Smooth muscle cell (in vitro differentiated cells): Measurements from ENCODE around the gene KRT14. TPM values are rescaled to one million over a fixed set of nuclear protein-coding genes. Genes with fewer than 3 reads are reported as not detected.

Experiments used
- DNase-seq: peaks from one replicate; lab custom pipeline; 2025; ENCODE audit not compliant: unreplicated experiment; lab: John Stamatoyannopoulos, UW
- H2AFZ ChIP-seq: fragments of 200-600 bp; sonication (generic); 2 replicates; pipeline ENCODE4 v1.6.0; 2016; ENCODE audit warnings: antibody characterized with exemption, low read depth, mild to moderate bottlenecking
- H3F3A ChIP-seq: fragments of 200-600 bp; sonication (generic); 2 replicates; pipeline ENCODE4 v1.6.0; 2017; ENCODE audit warnings: antibody characterized with exemption, low read depth
- H3K27ac ChIP-seq: fragments of 200-600 bp; sonication (generic); 2 replicates; pipeline ENCODE4 v1.5.1; 2016; ENCODE audit warnings: low read depth, mild to moderate bottlenecking
- H3K27me3 ChIP-seq: fragments of 200-600 bp; sonication (generic); 2 replicates; pipeline ENCODE4 v1.6.1; 2016; ENCODE audit warnings: low read depth, mild to moderate bottlenecking
- H3K36me3 ChIP-seq: fragments of 200-600 bp; sonication (generic); 2 replicates; pipeline ENCODE4 v1.5.1; 2016; ENCODE audit warnings: low read depth
- H3K4me1 ChIP-seq: fragments of 200-600 bp; sonication (generic); 2 replicates; pipeline ENCODE4 v1.5.1; 2016; ENCODE audit warnings: low read depth
- H3K4me2 ChIP-seq: fragments of 200-600 bp; sonication (generic); 2 replicates; pipeline ENCODE4 v1.6.0; 2016; ENCODE audit warnings: mild to moderate bottlenecking
- H3K4me3 ChIP-seq: fragments of 200-600 bp; sonication (generic); 2 replicates; pipeline ENCODE4 v1.5.1; 2016; ENCODE audit warnings: mild to moderate bottlenecking
- H3K79me2 ChIP-seq: fragments of 200-600 bp; sonication (generic); 2 replicates; pipeline ENCODE4 v1.6.0; 2016; ENCODE audit warnings: low read depth, mild to moderate bottlenecking
- H3K9ac ChIP-seq: fragments of 200-600 bp; sonication (generic); 2 replicates; pipeline ENCODE4 v1.6.0; 2016; ENCODE audit warnings: low read depth
- H3K9me3 ChIP-seq: fragments of 200-600 bp; sonication (generic); replicated peaks from 2 replicates; pipeline ENCODE4 v1.5.1; 2016; ENCODE audit warnings: low read depth
- H4K20me1 ChIP-seq: fragments of 200-600 bp; sonication (generic); 2 replicates; pipeline ENCODE4 v1.6.0; 2016; ENCODE audit warnings: low read depth
- CTCF ChIP-seq: fragments of 200-600 bp; sonication (generic); IDR thresholded peaks from 2 replicates; pipeline ENCODE4 v1.5.1; 2017; ENCODE audit warnings: borderline replicate concordance, mild to moderate bottlenecking, antibody characterized with exemption; ENCODE audit not compliant: insufficient read depth, poor library complexity, severe bottlenecking
- WGBS: methylation state at CpG from one replicate; pipeline ENCODE4 v1.1.7; 2016; ENCODE audit warnings: low lambda C conversion rate; 5-methylcytosine and 5-hydroxymethylcytosine counted together
- polyA plus RNA-seq: library from polyadenylated mRNA; unstranded; fragments of >200 nt; fragmentation: Nextera tagmentation; extraction: Ambion mirVana; gene quantifications from 2 replicates; pipeline ENCODE4 v1.2.1, GENCODE V29; 2016
- total RNA-seq: library from RNA; depleted of rRNA; stranded (reverse); fragments of >200 nt; gene quantifications from 2 replicates; pipeline ENCODE4 v1.2.3, GENCODE V29; 2014

The KRT14 gene
- total and polyA plus RNA-seq, 2 experiments from 2014 or later: 193 to 348 TPM

- no peaks in the 10 kb centered on the region for H3K36me3 ChIP-seq
- no peaks in the 10 kb centered on the region for H3K79me2 ChIP-seq
- H3K4me1 ChIP-seq: peaks cover 4% of the 10 kb centered on the region
- H3K27me3 ChIP-seq: no peaks in the 10 kb centered on the region
- no peak for DNase-seq
- no peak overlapping the region for H3K9ac ChIP-seq
- H4K20me1 ChIP-seq: no peaks in the 10 kb centered on the region
- no peak overlapping the region for H3K27ac ChIP-seq
- no peak overlapping the region for H2AFZ ChIP-seq
- TF ChIP-seq CTCF: no peak
- 87% methylated on average over 4 of the region's 4 CpGs for WGBS
- no peak overlapping the region for H3K4me2 ChIP-seq
- H3K4me3 ChIP-seq: no peak overlapping the region
- no peaks in the 10 kb centered on the region for H3F3A ChIP-seq
- no peaks in the 10 kb centered on the region for H3K9me3 ChIP-seq
Observed at GRCh38 chr17:41600318-41600717, 13.6 kb upstream of the KRT14 start.

GRCh38 chr17:41599680-41600079, 13.0 kb upstream of the KRT14 start:
- H3K27me3 ChIP-seq: no peaks in the 10 kb centered on the region
- H3K4me2 ChIP-seq: no peak overlapping the region
- no peaks in the 10 kb centered on the region for H3F3A ChIP-seq
- TF ChIP-seq CTCF: no peak
- H4K20me1 ChIP-seq: no peaks in the 10 kb centered on the region
- H3K27ac ChIP-seq: no peak overlapping the region
- H3K4me1 ChIP-seq: peaks cover 4% of the 10 kb centered on the region
- H3K9ac ChIP-seq: no peak overlapping the region
- no peak overlapping the region for H2AFZ ChIP-seq
- H3K4me3 ChIP-seq: no peak overlapping the region
- H3K36me3 ChIP-seq: no peaks in the 10 kb centered on the region
- no peak for DNase-seq
- 82% methylated on average over 1 of the region's 1 CpG for WGBS
- no peaks in the 10 kb centered on the region for H3K9me3 ChIP-seq
- H3K79me2 ChIP-seq: no peaks in the 10 kb centered on the region

GRCh38 chr17:41595585-41595984, 8.9 kb upstream of the KRT14 start:
- Histone ChIP-seq H3K4me2 (no peak overlapping the region), H3K27ac (no peak overlapping the region), H3K36me3 (no peaks in the 10 kb centered on the region), H2AFZ (no peak overlapping the region), H3K27me3 (no peaks in the 10 kb centered on the region), H3K9ac (no peak overlapping the region), H3K4me1 (no peaks in the 10 kb centered on the region), H3F3A (no peaks in the 10 kb centered on the region), H4K20me1 (no peaks in the 10 kb centered on the region), H3K4me3 (no peak overlapping the region), H3K9me3 (no peaks in the 10 kb centered on the region), H3K79me2 (no peaks in the 10 kb centered on the region)
- WGBS: 84% methylated on average over 5 of the region's 8 CpGs
- DNase-seq: no peak
- no peak for TF ChIP-seq CTCF

GRCh38 chr17:41594363-41594915, 7.7 kb upstream of the KRT14 start:
- H2AFZ ChIP-seq: no peak overlapping the region
- no peak for DNase-seq
- H3K4me3 ChIP-seq: no peak overlapping the region
- H3K9me3 ChIP-seq: no peaks in the 10 kb centered on the region
- no peak overlapping the region for H3K9ac ChIP-seq
- no peaks in the 10 kb centered on the region for H3K79me2 ChIP-seq
- H3K27me3 ChIP-seq: no peaks in the 10 kb centered on the region
- no peaks in the 10 kb centered on the region for H4K20me1 ChIP-seq
- WGBS: 69% methylated on average over 3 of the region's 3 CpGs
- no peaks in the 10 kb centered on the region for H3K36me3 ChIP-seq
- H3K4me2 ChIP-seq: no peak overlapping the region
- H3K4me1 ChIP-seq: no peaks in the 10 kb centered on the region
- no peak overlapping the region for H3K27ac ChIP-seq
- H3F3A ChIP-seq: no peaks in the 10 kb centered on the region
- TF ChIP-seq CTCF: no peak
